NCI-H510A (cell line): Measurements from ENCODE around the gene FANK1.

Experiments
- DNase-seq: peaks from one replicate; lab custom pipeline; 2025; lab: John Stamatoyannopoulos, UW

Gene FANK1, protein sequence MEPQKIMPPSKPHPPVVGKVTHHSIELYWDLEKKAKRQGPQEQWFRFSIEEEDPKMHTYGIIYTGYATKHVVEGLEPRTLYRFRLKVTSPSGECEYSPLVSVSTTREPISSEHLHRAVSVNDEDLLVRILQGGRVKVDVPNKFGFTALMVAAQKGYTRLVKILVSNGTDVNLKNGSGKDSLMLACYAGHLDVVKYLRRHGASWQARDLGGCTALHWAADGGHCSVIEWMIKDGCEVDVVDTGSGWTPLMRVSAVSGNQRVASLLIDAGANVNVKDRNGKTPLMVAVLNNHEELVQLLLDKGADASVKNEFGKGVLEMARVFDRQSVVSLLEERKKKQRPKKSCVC

DNA sequence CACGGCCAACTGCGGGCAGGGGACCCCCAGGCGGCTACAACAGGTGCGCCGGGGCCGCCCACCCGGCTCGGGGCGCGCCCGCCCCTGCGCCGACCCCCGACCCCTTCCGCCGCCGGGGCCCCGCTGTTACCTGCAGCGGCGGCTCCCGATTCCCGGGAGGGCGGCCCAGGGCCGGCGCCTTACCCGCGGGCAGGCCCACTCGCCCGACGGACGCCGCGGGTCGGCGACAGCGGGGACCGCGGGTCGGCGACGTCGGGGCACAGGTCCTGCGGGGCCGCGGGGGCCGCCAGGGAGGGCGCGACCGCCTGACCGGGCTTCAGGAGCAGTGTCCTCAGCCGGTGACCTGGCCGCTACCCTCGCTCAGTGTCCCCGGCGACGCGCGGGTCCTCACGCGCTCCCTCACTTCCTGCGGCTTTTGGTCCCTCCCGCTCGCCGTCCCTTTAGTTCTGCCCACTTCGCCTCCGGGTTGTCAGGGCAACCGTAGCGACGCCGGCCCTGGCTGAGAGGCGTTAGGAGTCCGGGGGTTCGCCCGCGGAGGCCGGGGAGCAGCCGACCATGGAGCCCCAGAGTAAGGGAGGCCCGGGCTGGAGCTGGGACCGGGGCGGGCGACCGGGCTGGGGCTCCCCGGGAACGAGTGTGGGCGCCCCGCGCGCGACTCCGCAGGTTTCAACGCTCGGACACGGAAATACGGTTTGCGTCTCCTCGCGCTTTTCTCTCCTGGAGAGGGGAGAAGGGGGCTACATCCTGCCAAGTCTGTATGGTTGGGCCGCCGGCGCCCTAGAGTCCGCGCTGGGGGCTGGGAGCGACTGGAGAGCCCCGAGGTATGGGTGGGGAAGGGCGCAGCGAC lies at the start of gene FANK1:
FANK1 (plus strand) TSS at position 477 of the 847 bp plus-strand sequence; CDS start at position 556, 79 bp downstream.
- DNase-seq = peak; percentile 62

DNA sequence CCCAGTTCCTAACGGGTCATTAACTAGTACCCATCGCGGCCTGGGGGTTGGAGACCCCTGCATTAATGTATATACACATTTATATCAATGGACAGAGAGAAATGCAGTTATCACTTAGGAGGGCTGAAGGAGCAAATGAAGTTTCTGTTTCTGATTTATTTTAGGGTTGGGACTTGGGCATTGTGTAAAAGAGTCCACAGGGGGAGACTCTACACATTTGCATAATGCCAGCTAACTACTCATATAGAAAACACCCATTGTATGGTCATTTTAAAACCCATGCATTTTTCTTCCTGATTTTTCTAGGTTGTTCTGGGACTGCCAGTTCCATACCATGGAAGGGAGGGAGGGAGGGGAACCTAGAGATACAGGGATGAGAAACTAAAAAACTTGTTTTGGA lies 49.5 kb upstream of the FANK1 start:
- DNase-seq = no peak

DNA sequence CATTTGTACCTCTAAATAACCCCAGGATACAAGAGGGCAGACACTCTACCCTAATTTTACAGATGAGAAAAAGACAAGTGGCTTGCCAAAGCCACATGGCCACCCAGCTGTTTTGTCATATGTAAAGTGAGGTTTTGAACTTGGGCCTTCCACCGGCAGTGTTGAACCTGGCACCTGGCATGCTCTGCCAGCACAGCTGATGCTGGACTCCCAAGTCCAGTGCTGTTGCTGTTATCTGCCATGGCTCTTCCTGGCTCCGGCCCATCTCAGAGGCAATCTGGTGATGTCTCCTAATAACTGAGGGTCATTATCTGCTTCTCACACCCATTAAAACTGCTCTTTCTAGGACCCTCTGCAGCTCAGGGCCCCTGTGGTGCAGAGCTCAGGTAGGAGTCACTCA lies 48.0 kb upstream of the FANK1 start:
- no peak for DNase-seq

DNA sequence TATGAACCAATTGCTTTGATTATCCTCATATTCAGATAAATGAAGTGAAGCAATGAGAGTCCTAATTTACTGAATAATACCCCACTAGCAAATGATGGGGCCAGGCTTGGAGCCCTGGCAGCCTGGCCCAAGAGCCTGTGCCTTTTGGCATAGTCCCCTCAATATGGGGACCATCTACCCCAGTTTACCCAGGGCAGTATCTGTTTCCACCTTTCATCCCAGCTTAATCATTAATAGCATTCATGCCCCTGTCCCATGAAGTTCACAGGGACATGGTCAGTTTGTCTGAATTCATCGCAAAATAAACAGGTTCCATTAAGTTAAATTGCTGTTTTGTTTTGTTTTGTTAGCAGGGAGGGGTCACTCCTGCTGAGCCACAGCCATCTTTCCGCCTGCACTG lies 47.5 kb upstream of the FANK1 start:
- no peak for DNase-seq

DNA sequence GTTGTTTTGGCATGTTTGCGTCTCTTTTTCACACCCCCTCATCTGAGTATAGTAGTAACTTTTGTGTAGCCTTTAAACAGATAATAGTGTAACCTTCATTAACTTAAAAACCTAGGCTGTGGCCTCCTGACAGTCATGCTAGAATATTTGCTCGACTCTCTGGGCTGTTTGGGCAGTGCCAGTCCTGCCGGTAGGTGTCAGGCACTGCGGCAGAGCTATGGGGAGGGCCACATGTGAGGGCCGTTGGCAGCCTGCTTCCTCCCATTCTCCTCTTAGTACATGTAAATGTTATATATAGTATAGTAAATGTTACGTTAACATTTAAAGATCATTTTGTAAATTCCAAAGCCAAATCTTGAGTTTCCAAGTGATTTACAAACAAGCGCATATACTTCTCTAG lies 46.9 kb upstream of the FANK1 start:
- DNase-seq = no peak

DNA sequence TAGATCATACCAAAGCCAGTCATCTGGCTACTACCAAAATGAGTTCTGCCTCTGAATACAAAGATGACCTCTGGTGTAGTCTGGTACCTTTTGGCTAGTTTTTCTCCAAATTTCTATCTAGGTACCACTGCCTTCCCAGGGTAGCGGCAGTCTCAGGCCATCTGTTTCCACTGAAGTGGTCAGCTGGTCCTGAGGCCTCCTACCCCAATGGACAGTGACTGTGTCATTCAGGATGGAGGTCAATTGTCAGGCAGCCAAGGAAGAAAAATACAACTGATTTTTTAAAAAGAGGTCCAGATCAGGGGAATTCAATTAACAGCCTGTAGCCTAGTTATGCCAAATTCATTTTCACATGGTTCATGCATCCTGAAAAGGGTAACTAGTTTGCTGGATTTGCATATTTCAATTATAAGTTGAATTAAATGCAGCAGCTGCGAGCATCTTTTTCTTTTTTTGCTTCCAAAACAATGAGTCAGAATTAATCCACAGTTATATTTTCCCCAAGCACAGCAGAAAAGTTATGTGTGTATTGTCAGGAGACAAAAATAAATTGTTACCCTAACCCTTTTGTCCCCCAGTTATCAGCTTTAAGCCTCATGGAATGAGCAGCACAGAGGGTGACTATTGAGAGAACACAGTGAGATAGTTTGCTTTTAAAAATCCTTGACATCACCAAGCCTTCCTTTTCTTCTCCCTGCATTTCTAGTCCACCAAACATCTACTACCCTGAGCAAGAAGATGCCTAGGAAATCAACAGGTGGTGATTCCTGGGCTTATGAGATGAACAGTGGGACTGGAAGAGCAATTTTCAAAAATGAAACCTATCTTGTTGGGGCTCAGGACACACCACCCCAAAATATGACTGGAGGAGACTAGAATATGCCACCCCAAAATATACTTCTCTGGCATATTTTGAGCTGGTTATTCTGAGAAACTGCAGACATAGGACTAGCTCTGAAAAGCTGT lies 45.3 kb upstream of the FANK1 start:
- DNase-seq = no peak

DNA sequence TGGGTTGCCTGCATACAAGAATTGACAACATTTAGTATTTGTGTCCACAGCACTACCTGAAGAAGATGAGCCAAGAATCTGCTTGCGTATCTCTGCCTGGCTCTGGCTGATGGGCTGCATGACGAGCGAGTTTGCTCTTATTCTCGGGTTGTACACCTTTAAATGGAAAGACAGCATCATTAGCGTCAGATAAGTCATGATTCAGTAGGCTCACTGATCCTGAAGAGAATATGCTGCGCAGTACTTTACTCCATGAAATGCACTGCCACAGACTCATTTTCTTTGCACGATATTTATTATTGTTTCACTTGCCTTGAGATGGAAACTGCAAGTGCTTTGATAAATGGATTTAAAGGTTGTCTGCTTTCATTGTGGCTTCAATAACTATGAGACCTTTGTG lies 43.9 kb upstream of the FANK1 start:
- DNase-seq = no peak

DNA sequence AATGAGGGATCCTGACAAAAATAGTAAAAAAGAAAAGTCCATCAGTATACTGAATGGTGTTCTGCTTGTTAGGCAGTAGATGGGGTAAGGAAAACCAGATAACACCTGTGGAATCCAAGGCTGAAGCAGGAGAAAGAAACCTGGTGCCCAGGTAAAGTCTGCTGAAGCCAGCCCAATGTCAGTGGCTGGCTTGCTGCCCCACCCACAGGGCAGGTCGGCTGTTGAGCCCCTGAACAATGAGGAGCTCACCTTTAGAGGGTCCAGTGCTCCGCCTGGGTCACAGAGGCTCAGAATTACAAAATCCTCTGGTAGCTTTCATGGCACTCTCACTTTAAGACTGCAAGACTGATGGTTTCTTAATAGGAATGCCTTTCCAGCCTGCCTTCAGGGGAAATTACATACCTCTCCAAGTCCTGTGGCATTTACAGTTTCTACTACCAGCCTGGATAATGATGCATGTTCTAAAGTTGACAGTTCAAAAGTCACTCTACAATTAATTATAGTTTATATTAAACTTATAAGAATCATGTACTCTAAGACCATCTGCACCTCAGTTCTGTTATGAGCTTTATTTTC lies 39.1 kb upstream of the FANK1 start:
- no peak for DNase-seq

DNA sequence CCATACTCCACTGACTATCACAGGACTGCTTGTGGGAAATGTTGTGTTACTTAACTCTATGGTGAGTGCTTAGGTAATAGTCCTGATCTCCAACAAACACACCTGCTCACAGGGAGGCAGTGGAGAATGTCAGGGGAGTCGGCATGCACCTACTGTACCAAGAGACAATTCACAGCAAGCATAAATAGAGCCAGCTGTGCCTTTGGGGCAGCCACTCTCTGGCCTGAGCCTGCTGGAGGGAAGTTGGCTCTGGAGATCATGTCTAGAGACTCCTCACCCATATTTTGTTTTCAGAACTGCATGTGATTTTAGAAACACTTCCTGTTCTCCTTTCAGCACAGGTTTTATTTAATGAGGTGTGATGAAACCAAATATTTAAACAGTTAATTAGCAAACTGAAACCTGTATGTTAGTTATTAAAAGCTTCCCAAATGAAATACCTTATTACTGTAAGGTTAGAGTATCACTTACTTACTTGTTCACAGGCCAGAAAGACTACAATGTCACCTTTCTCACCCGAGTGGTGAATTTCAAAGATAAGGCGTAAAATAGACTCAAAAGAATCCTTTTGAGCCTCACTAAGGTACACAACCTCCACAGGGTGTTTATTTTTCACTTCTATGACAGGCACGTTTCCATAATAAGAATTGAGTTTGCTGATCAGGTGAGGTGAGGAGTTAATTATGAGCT lies 37.1 kb upstream of the FANK1 start:
- peak; percentile 72 for DNase-seq

DNA sequence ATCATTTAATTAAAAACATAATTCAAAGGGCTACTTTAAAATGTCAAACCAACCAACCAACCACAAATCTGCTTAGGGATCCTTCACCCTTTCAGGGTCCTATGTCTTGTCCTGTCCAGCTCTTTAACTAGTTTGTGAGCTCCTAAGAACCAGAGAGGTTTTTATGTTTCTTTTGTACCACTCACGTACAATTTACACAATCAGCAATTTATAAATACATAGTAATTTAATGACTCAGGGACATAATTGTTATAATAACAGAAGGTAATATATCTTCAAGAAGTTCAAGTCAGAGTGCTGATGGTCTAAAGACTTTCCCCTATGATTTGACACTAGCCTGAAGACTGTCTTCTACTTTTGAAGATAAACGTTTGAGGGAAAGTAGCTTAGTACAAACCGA lies 31.2 kb upstream of the FANK1 start:
- DNase-seq = no peak

DNA sequence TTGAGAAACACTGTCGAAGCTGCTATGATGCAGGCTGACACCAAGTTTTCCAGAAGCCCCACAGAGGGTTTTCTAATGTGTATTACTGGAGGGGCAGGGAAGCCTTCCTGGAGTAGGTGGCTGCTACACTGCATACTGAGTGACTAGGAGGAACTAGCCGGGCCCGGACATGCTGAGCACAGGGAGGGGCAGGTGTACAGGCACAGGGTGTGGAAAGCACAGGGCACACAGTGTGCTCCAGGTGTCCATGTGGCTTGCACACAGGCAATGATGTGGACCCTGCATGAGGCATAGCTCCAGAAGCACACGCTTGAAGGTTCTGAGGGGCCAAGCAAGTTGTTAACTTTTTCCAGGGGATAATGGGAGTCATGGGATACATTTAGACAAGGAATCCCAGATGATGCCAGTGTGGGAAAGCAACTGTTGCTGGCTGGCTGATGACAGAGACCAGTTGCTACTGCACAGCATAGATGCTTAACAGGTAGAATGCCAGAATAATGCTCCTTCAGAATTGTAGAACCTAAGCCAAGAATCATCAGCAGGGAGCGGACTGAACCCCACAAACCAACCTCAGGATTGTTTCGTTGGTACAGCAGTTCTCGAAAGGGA lies 29.8 kb upstream of the FANK1 start:
- no peak for DNase-seq

DNA sequence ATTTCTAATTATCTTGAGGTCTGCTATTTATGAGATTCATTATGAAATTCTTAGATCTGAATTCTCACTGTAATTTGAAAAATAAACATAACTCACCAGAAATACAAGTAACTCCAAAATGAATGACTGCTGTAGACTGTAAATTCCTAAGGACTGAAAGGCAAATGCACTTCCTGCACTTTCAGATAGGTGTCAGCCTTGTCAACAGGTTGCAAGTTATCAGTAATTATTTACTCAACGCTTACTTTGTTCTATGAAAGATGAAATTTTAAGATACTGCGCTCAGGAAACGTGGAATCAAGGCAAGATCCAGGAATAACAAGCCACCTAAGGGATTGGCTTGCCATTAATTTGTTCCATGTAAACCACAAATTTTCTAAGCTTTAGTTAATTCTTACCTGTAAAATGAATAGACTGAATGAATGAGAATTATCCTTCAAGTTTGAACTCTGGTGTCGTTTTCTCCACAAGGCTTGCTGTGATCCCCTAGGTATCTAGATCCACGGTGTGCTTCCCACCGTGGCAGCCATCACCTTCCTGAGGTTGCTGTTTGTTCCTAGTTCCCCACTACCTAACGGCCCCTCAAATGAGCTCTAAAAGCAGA lies 27.9 kb upstream of the FANK1 start:
- DNase-seq = peak; percentile 6

DNA sequence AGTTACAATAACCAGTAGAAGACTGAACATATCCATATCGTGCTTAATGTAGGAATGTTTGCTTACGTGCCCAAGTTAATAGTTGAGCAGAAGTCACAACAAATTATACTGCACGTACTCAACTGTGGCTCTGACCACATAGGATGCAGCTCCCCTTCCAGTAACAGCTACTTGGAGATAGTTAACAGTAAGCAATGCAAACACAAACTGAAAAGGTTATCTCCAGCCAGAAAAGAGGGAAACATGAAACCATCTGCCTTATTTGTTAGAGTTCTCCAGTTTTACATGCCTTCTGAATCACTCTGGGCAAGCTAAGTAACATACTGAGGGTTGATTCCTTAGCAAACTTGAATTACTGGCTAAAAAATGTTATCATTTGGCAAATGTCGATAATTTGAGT lies 25.0 kb upstream of the FANK1 start:
- DNase-seq = no peak

DNA sequence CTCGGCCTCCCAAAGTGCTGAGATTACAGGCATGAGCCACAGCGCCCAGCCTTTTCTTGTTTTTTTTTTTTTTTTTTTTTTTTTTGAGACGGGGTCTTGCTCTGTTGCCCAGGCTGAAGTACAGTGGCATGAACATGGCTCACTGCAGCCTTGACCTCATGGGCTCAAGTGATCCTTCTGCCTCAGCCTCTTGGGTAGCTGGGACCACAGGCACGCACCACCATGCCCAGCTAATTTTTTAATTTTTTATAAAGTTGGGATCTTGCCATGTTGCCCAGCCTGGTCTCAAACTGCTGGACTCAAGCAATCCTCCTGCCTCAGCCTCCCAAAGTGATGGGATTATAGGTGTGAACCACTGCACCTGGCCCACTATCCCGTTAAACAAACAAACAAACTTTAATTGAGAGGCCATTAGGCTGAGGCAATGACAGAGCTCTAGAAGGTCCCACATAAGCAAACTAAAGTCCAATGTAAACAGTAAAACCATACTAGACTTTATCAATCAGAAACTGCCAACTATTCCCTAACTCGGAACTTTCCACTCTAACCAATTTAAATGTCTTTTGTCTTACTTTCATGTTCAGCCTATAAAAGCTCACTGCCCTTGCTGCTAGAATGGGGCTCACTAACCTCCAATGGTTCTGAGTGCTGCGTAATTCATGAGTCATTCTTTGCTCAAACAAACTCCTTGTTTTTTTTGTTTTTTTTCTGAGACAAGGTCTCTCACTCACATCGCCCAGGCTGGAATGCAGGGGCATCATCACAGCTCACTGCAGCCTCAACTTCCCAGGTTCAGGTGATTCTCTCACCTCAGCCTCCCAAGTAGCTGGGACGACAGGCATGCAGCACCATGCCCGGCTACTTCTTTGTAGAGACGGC lies 17.2 kb upstream of the FANK1 start:
- DNase-seq = no peak

DNA sequence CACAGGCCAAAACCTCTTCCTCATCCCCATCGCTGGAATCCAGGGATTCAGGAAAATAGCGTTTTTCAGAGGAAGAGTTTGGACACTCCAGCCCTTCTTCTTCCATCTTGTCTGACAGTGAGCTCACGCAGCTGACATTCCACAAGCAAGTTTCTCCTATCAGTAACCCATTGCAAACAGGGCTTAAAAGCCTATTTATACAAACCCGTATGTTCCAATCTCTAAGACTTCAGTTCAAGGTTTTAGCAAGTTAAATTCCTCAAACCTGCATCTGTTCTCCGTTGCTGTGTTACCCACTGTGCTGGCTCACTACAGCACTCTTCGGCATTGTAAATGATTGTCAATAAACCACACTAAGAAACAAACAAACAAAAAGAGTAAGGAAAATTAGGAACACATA lies 15.6 kb upstream of the FANK1 start:
- DNase-seq = no peak

DNA sequence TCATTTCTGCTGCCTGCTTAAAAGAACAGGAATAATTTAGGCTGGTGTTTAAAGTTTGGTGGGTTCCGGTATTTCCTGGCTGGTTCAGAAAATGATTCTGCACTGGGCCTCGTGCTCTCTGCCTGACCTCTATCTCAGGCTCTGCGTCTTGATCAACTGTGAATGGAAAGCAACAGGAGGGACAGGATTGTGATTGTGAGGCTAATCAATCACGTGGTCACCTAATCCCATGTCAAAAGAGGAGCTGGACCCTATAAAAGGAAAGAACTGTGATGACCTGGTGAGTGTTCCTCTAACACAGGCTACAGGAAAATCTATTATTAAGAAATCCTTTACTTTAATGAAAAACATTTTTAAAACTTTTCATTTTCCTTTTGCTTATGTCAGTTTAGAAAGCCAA lies 15.2 kb upstream of the FANK1 start, which contains the start of gene DHX32:
DHX32 (minus strand) TSS at position 101 of the 400 bp plus-strand sequence. CDS start 468 bp downstream, outside the sequence.
- DNase-seq = no peak

DNA sequence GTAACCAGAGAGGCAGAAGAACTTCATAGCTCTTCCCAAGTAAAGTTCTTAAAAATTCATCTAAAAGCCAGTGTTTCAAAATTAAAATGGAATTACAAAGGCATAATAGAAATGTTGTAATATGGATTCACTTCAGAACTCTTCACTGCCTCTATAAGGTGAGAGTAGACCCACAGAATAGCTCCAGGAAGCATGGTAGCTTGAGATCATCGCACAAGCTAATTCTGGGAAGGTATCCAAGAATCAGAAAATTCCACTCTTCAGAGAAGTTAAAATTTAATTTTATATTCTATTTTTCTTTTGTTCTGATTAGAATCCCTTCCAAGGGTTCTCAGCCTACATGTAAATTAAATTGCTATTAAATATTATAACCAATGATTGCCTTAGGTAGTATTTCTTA lies 13.8 kb upstream of the FANK1 start:
- no peak for DNase-seq

DNA sequence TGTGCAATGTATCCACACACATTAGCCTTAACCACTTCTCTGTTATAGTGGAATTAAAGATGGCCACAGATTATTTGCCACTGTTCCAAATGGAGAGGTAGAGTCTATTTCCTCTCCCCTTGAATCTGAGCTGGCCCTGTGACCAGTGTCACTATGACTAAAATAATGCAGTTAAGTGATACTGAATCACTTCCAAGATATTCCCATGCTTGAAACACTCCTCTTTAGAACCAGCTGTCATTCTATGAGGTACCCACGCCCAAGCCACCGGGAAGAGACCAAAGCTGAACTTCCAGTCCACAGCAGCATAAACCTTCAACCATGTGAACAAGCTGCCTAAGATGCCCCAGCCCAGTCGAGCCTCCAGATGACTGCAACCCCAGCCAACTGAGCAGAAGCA lies 13.2 kb upstream of the FANK1 start:
- DNase-seq = no peak

DNA sequence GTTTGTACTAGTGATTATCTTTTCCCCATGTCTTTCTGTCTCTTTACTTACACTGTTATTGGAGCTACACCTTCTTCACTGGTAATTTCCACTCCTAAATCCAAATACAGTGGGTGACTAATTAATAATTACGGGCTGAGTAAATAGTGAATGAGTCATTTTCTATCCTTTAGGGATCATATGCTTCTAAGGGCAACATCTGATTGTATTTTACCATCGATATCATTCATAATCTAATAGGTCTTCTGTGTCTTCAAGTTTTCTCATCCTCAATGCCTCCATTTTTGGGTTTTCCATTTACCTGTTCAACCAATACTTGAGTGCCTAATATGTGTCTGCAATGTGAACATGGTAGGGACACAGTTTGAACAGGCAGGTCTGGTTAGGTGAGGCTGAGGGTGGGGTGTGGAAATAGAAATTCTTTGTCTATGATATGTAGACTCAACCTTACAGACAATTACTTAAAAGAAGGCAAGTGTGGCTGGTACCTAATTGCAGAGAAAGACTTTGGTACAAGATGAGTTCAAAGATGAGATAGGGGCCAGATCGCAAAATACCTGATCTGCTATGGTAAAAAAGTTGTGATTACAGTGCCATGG lies 9.4 kb upstream of the FANK1 start:
- DNase-seq = no peak
